AG04449 (cell line): ENCODE results near the gene MYPN.
"Not testable (repeated sequence)": the region's sequence is repeated elsewhere in the genome, so short reads cannot be mapped to it uniquely, and the experiment has no call there.

Experiments
- CTCF ChIA-PET: fragments of 350-600 bp; formaldehyde crosslinking; extraction: SDS; loops from one replicate; lab custom pipeline; 2021; ENCODE audit warnings: antibody characterized with exemption; lab: Yijun Ruan, JAX
- POLR2A ChIA-PET: fragments of 400-600, 350-600 bp; formaldehyde crosslinking; extraction: SDS; loops from one replicate; lab custom pipeline; 2020; ENCODE audit warnings: antibody characterized with exemption, inconsistent platforms; lab: Yijun Ruan, JAX
- DNase-seq: peaks from one replicate; pipeline ENCODE4 v3.0.0-alpha.2; 2010; ENCODE audit warnings: low read depth, low spot score
- H3K4me3 ChIP-seq: 2 replicates; pipeline ENCODE4 v1.5.1; 2011; ENCODE audit warnings: low read depth, mild to moderate bottlenecking, control low read depth, low read length
- TF ChIP-seq, protein P1 (sequence below): IDR thresholded peaks from one replicate; pipeline ENCODE4 v1.5.1; 2011; ENCODE audit warnings: mild to moderate bottlenecking, moderate library complexity, low read length, control low read depth, inconsistent platforms; ENCODE audit not compliant: insufficient read depth; ENCODE audit errors: missing control alignments

MYPN gene

DNA sequence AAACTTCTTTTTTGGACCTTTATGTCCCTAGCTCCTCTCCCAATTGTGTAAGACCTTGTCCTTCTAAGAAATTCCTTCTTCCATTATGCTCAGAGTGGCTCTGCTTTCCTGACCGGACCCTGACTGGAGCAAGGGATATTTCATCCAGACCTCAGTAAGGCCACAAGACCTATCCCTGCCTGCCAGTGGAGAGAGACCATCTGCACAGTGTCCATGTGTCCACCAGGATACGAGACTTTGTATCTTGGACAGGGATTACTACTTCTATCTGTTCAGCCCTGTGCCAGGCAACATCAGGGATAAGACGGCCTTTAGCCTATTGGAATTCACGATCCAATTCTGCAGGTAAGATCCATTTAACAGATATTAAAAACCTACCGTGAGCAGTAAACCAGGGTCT lies 129.8 kb downstream of the MYPN start:
- ChIA-PET POLR2A (no interaction called here), CTCF (interaction anchor here (0.8 kb wide), 1 partner anchor 26 kb away, joined by 3 read pairs; no protein-coding TSS in a partner anchor)
- H3K4me3 ChIP-seq, result no peak overlapping the region
- TF ChIP-seq, protein P1, sequence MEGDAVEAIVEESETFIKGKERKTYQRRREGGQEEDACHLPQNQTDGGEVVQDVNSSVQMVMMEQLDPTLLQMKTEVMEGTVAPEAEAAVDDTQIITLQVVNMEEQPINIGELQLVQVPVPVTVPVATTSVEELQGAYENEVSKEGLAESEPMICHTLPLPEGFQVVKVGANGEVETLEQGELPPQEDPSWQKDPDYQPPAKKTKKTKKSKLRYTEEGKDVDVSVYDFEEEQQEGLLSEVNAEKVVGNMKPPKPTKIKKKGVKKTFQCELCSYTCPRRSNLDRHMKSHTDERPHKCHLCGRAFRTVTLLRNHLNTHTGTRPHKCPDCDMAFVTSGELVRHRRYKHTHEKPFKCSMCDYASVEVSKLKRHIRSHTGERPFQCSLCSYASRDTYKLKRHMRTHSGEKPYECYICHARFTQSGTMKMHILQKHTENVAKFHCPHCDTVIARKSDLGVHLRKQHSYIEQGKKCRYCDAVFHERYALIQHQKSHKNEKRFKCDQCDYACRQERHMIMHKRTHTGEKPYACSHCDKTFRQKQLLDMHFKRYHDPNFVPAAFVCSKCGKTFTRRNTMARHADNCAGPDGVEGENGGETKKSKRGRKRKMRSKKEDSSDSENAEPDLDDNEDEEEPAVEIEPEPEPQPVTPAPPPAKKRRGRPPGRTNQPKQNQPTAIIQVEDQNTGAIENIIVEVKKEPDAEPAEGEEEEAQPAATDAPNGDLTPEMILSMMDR, result no peak
- DNase-seq, result no peak

DNA sequence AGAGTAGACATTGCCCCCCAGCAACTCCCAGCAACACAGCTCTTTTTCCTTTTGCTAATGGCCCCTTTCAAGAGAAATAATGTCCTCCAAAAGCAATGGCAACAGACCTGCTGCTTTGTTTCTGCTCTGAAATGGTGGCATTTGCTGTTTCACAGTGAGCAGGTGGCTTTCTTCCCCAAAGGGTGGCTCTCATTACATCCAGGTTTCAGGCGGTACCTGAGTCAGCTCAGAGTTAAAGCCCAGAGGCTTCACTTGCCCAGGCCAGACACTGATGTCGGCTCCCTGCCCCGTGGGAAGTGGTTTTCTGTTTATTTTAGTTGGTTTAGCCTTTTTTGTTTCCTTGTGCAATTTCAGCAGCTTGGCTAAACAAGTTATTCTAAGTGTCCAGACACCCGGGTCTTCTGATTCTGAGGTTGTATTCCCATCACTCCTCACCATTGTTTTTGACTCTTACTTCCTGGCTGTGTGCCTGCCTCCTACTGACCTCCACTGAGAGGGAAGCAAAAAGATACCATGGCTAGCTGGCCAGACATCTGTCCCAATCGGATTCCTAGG lies 130.4 kb downstream of the MYPN start:
- ChIA-PET POLR2A (no interaction called here), CTCF (interaction anchor here (1.6 kb wide), 1 partner anchor 62 kb away, joined by 4 read pairs; no protein-coding TSS in a partner anchor)
- H3K4me3 ChIP-seq, result no peak overlapping the region
- TF ChIP-seq, protein P1, result no peak
- DNase-seq, result no peak

DNA sequence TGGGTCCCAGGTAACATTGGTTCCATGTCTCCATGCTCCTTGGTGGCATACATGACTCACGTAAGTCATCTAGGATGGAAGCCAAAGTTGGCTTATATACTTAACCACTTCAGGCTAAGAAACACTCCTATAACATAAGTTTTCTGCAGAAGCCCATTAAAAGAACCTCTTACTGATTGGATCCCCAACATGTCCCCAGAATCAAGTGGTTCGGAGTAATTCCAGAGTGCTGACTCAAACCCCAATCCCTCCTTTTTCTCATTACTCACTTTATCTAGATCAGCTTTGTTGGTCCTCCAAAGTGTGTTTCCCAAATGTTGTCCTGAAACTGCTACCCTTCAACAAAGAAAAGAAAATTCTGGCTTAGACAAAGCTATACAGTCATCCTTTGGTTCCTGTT lies 132.8 kb downstream of the MYPN start:
- TF ChIP-seq, protein P1, result no peak
- no peak for DNase-seq
- H3K4me3 ChIP-seq, result no peak overlapping the region
- ChIA-PET POLR2A (no interaction called here), CTCF (interaction anchor here (1.4 kb wide), 1 partner anchor 29 kb away, joined by 4 read pairs; no protein-coding TSS in a partner anchor)

DNA sequence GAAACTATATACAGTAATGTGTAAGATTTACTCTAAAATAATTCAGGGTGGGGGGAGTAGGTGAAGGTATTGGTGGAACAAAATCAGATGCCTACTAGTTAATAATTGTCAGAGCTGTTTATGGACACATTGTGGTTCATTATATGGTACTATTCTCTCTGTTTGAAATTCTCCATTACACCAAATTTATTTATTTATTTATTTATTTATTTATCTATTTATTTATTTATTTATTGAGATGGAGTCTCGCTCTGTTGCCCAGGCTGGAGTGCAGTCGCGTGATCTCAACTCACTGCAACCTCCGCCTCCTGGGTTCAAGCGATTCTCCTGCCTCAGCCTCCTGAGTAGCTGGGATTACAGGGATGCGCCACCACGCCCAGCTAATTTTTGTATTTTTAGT lies 137.1 kb downstream of the MYPN start:
- POLR2A ChIA-PET, DNase-seq, H3K4me3 ChIP-seq, CTCF ChIA-PET: not testable (repeated sequence)

DNA sequence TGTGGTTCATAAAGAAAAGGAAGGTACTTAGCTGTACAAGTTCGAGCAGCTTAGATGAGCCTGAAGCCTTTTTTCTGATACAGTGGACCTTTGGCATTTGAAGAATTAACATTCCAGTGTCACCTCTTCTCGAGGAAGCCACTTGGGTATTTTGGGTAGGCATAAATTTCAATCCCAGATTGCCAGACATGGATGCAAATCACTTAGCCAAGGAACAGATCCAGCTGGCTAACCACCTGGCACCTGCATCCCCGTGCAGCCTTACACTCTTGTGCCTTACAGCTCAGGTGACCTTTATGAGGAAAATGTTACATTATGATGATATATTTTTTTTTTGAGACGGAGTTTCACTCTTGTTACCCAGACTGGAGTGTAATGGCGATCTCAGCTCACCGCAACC lies 138.6 kb downstream of the MYPN start:
- TF ChIP-seq, protein P1, result no peak
- ChIA-PET POLR2A (no interaction called here), CTCF (no interaction called here)
- DNase-seq, result no peak
- H3K4me3 ChIP-seq, result no peak overlapping the region

DNA sequence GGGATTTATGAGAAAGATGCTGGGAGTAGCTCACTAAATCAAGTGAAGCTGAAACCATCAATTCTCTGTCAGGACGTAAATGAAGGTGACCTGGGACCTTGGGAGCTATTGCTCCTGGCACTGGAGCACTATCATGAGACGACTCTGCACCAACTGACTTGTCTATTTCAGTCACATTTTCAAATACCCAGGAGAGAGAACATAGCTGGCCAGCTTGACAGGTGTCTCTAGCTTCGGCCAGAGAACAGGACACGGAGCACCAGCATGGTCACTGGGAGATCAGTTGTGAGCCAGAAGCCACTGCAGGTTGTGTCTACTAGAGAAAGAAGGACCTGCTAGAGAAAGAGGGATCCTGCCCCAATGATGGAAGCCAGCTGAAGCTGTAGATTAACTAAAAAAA lies 140.0 kb downstream of the MYPN start:
- TF ChIP-seq, protein P1, result no peak
- ChIA-PET POLR2A (no interaction called here), CTCF (interaction anchor here (1.2 to 1.7 kb wide), 4 partner anchors 19 to 54 kb away, joined by 3 to 6 read pairs (median 4); no protein-coding TSS in a partner anchor)
- no peak overlapping the region for H3K4me3 ChIP-seq
- no peak for DNase-seq

DNA sequence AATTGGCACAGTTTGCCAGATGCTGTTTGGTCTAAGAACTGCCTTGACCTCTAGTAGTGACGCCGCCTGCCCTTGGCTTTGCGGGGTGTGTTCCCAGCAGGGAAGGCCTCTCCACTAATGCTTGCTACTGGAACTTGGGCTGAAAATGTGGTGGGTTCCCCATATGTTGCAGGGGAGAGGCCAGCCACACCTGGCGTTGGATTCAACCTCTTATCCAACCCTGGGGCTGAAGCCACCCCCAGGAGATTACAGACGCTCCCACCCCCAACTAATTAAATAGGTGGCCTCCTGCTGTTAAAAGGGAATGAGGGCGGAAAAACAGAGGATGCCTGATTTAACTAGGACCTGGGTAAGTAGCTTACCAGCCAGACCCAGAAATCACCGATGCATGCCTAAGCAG lies 141.9 kb downstream of the MYPN start:
- ChIA-PET CTCF (no interaction called here), POLR2A (no interaction called here)
- DNase-seq, result no peak
- H3K4me3 ChIP-seq, result no peak overlapping the region
- TF ChIP-seq, protein P1, result no peak
